Limb (tissue), 2 donors: ENCODE results near the gene STX8.
A peak's percentile ranks its signal among the peaks of the same experiment; 100 is the strongest.

ENCODE experiments used
- DNase-seq, 2 donors: peaks; one replicate each; pipeline ENCODE4 v3.0.0-alpha.2; 2016; ENCODE audit errors: extremely low spot score in 2 of 2

The STX8 gene

DNA sequence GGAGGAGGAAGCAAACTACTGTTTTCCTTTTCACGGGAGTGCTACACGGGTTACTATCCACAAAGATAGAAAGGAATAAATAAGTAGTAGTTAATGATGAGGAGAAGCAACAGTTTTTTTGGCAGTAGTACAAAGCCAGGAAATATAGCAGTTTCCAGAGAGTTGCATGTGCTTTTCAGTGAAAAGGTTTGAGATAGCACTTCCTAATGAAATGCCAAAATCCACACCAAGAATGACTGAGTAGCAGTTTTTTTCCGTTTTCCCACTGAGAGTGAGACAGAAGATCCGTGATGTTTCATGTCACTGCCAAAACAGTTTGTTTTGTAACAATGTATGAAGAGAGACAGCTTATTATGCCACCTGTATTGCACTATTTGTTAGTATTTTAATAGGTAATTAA, 129.1 kb downstream of the STX8 start:
- DNase-seq: no peak

DNA sequence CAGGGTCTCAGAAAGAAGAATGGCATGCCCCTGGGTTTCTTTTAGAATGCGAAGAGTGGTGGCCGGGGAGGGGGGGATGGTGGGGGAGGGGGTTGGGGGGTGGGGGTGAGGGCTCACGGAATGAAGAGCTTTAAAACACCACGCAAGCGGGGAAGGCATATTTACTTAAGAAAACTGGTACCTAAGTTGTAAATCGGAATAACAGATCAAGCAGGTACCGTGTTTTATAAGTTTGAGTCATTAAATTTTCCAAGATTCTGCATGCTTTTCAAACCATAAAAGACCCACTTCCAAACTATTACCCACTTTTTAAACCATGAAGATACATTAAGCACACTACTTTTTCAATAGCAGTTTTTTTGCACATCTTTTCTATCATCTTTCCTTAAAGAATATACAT, 130.2 kb downstream of the STX8 start:
- no peak for DNase-seq

GRCh38 chr17:9444687-9445086, 130.9 kb downstream of the STX8 start:
- DNase-seq: no peak

- no peak for DNase-seq
These were observed 131.8 kb downstream of the STX8 start for GRCh38 chr17:9443811-9444210.

DNA sequence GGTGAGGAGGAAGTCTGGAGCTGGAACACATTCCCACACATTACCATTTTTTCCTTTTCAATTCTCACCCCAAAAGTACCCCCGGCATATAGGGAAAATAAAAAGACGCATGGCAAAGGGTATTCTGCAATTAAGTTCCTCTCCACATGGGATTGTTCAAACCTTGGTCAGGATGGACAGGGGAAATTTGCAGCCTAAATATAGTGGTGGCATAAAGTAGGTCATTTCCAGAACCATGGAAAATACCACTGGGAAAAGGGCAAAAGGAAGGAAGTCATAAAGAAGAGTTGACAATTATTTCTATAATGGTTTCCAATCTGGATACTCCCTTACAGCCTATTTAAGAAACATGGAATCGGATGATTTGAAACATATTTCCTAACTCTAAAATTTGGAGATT, 135.8 kb downstream of the STX8 start:
- DNase-seq: no peak

DNA sequence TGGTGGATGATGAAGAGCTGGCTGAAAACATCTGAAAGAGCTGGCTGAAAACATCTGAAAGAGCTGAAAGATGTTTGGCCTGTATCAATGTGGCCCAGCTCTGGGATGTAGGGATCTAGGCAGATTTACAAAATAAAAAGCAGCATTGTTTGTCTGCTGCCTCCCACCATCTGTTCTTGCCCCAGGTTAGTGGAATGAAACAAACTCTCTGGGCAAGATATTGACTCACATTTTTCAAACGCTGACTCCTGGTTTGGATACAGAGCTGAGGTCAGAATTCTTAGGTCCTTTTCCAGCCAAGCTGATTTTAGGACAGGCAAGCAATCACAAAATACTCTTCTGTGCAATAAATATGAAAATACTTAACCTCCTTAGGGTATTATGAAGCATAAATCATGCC, 139.0 kb downstream of the STX8 start:
- no peak for DNase-seq

DNA sequence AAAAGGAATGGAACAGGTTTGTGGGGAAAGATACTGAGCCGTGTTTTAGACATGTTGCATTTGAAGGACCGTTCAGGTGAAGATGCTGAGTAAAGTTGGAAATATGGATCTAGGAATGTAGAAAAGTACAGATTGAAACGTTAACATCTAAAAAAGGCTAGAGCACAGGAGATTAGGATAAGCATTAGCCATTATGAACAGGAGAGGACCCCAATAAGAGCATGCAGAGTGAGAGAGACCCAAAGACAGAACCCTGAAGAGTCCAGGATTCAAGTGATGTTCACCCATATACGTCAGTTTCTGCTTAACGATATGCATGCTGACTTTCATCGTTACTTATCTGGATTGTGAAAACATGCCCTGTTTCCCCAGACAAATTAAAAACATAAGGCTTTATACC, 140.5 kb downstream of the STX8 start:
- DNase-seq: no peak

GRCh38 chr17:9434642-9435057, 141.0 kb downstream of the STX8 start:
- DNase-seq: no peak

DNA sequence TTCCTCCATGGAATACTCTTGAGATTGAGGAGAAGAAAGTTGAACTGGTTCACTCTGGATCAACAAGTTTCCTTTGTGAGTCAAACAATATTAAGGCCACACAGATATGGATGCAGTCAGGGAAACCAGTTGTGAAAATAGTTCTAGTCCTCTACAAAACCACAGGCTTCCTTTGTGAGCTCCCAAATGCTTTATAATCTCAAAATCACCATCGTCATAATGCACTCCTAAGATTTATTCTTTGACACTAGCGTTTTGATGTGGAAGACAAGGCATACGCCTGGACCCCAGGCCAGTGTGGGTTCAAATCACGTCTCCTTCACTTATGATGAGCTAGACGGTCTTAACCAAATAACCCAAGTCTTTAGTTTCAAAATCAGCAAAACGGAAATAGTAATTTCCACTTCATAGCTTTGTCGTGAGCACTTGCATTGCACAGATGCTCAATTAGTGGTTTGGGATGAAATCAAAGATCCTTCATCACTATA, 142.6 kb downstream of the STX8 start:
- DNase-seq: no peak

GRCh38 chr17:9432134-9432885, 143.3 kb downstream of the STX8 start:
- DNase-seq: no peak

- DNase-seq: no peak
These were observed 144.0 kb downstream of the STX8 start for GRCh38 chr17:9431620-9432019.

GRCh38 chr17:9427465-9428315, 147.9 kb downstream of the STX8 start:
- DNase-seq: peak; percentile 58 to 61

DNA sequence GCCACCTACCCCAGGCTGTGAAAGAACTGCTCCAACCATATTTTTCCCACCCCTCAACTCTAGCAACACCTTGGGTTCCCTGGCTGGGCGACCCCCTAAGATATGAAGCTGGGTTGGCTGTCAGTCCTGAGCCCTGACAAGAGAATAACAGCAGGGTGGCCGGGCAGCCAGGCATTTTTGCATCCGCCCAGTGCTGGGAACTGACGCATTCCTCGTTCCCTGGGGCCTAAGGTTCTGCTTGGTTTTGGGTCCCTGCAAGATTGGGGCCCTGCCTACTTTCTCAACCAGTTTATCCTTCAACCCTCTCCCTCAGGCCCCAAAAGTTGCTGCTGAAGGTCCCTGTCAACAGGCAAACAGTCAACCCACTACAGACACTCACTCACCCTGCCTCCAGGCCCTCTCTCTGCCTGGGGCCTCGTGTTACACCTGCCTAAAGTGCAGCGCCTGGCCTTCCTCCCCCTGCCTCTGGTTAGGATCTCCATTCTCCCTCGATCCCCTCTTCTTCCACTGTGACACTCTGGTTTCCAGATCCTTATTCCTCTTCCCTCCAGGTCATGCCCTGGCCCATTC, 151.5 kb downstream of the STX8 start:
- no peak for DNase-seq

DNA sequence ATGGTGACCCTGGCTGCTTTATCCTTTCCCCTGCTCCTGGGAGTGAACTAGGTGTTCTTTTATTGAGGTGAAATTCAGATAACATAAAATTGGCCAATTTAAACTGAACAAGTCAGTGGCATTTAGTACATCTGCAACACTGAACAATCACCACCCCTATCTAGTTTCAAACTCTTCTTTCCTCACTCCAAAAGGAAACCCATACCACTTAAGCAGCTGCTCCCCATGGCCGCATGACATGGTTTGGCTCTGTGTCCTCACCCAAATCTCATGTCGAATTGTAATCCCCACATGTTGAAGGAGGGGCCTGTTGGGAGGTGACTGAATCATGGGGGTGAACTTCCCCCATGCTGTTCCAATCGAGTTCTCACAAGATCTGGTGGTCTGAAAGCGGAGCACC, 154.1 kb downstream of the STX8 start:
- DNase-seq: no peak

DNA sequence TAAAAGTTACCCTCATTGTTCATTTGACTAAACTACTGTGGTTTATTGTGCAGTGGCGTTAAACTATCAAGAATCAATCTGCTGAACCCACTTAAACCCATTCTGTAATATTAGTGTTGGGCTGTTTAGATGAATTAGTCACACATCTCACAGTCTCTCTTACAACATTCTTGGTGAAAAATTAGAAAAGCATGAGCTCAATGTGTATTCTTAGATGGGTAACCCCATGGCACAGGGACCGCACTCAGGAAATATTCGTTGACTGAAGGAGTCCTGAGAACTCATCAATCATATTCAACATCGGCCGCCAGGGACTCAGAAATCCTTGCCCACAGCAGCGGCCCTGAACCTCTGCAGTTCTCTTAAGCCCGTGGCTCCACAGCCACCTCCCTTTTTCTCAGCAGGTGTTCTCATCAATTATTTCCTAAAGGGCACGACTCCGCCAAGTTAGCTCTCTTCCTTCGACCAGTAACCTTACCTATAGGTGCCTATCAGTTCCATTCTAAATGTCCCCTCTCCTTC, 155.6 kb downstream of the STX8 start:
- DNase-seq: no peak

- DNase-seq: no peak
These were observed 161.1 kb downstream of the STX8 start for GRCh38 chr17:9414471-9414870.

DNA sequence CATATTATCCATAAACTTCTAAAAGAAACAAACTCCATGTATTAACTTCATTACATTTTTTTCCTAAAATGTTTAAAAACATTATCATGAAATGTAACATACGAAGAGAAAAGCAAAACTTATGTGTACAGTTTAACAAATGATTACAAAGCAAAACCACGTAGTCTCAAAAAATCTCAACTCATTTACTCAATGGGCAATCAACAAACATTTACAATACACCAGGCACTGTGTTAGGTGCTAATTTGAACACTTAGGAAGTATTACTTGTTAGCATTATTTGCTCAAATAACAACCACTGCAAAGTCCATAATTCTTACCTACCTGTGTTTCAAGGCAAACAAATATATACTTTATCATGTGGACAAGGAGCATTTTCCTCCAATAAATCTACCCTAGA, 164.9 kb downstream of the STX8 start:
- DNase-seq: no peak

GRCh38 chr17:9410301-9410700, 165.3 kb downstream of the STX8 start:
- DNase-seq: peak in 1 of 2 donors; percentile 58

DNA sequence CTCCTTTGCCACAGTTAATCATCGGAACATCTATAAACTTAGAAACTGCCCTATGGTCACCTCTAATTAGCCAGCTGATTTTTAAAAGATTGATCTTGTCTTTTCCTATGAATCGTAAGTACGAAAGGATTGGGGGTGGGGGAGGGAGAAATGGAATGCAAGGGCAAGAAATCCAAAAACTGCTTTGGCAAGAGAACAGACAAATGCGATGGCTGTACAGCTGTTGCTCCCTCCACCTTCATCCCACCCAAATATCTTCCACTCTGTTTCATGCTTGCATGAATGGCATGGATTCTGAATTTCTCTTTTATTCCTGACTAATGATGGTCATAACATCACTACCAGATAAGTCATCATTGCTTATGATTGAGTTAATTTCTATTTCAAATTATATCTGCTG, 165.7 kb downstream of the STX8 start:
- DNase-seq: no peak

DNA sequence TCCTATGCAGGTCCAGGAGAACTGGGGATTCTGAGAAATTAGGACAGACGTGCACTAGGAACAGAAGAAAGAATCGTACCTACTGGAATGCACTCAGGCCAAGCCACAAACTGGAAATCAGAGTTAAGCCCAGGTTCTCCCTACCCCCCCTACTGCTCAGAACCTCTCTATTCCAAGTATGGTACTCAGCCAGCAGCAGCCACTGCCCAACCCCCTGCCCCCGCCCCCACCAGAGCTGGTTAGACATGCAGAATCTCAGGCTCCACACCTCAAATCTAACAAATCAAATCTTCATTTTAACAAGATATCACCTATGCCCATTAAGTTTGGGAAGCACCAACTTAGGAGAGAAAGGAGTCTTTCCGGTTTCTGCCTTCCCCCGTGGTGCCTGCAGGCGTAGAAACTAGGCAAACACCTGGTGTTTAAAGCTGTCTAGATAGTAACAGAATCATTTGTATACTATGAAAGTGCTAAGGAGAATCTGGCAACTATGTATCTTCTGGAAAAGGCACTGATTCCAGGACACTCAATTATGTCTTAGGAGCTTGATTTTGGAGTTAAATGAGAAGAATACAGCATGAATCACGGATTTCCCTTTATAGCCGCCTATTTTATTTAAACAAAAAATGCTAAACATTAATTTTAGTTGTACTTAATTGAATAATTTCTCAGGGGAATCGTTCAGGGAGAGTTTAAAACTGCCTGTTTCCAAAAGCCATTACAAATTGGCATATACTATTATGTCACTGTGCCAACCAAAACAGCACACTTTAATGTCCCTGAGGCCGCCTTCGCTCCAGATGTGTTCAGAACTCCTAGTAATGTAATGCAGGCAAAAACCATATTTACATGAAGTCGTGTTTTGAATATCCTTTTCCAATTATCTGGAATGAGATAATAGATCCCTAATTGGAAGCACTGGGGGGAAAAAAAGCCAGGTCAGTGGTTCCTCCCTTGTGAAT, 166.5 kb downstream of the STX8 start:
- peak in 1 of 2 donors; percentile 72 for DNase-seq

DNA sequence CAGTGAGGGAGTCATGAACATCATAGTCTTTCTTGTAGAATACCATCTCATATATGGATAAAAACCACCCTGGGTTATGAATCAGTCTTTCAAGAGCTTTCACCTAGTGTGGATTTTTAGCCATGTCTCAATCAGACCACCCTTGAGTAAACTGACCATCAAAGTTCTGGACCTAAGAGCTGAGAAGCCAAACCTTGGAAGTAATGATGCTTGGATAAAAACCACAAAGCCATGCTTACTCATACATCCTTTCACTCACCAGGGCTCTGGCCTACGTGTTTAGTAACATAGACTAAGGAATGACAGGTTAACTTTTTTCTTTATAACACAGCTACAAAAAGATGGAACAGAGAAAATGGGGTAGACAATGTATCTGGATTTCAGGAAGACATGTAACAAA, 167.2 kb downstream of the STX8 start:
- no peak for DNase-seq
